Smooth muscle cell of the brain vasculature (primary cell): ENCODE data around the gene LRP5.

Experiments
- DNase-seq: peaks from one replicate; pipeline ENCODE4 v3.0.0-alpha.2; 2012; ENCODE audit warnings: low read depth, low spot score

The LRP5 gene

DNA sequence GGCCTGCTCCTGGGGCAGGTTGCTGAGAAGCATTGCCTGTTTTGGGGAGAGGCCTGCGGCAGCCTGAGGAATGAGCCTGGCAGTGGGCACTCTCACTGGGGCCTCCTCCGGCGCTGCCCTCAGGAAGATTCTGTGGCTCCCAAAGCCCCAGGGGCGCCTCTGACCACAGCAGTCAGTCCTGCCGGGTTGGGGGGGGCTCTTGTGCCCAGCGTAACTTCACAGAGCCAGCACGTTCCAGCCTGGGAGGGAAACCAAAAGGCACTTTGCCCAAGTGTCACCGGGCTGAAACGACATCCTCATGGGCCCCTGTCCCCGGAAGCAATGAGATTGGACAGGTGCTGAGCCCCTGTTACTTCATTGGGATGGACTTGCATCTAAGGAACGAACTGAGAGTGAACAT is 4.3 kb upstream of the LRP5 start:
- DNase-seq = no peak

DNA sequence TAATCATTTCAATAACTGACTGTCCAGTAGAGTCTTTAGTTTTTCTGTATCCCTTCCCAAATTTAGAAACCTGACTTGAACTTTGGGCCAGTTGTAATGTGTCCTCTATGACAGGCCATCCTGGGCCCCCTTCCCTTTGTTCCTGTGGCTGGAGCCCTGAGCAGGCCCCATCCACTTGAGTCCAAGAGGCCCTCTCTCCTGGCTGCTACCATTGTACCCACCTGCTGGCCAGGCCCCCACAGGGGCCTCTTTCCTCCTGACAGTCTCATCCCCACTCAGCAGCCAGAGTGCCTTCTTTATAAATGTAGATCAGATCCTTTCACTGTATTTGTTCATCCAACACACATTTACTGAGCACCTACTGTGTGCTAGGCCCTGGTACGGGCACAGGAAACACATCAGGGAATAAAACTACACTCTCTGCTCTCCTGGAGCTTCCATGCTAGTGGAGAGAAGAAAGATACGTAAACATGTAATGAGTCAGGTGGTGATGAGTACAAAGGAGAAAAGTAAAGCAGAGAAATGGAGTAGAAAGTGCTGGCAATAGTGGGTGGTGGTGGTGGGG is 2.7 kb upstream of the LRP5 start:
- no peak for DNase-seq

DNA sequence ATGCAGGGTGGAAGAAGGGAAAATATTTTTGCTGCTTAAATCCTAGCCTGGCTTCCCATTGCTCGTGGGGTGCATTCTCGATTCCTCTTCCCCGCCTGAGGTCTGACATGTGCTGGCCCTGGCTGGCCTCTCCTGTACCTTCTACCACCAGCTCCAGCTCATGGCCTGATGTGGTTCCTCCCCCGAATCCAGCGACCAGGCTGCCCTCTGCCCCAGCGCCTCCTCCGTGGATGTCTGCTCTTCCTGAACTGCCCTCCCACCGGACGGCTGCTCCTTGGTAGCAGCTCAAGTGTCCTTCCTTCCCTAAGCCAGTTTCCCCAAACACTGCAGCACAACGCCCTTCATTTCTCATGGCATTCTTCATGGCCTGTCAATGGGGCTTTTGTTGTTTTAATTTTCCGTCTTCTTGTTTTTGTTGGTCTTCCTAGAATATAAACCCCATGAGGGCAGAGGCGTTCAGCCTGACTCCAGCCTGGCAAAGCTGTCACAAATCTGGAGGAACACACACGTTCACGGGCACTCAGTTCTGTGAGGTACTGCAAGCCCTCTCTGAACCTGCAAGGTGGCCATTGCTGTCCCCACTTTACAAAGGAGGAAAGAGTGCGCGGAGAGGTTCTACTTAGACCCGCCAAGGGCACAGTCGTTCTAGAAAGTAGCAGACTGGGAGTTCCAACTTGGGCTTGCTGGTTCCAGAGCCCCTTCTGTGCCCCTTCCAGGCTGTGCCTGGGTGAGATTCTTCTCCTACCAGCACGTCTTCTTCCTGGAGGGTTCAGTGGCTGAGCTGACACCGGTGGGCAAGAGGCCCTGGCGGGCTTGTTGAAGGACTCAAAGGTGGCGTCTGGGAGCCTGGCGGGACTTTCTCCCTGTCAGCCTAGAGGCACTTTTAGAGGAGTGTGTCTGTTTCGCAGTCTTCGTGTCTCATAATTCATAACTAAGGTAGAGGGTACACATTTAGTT is 953 bp upstream of the LRP5 start:
- DNase-seq = no peak

DNA sequence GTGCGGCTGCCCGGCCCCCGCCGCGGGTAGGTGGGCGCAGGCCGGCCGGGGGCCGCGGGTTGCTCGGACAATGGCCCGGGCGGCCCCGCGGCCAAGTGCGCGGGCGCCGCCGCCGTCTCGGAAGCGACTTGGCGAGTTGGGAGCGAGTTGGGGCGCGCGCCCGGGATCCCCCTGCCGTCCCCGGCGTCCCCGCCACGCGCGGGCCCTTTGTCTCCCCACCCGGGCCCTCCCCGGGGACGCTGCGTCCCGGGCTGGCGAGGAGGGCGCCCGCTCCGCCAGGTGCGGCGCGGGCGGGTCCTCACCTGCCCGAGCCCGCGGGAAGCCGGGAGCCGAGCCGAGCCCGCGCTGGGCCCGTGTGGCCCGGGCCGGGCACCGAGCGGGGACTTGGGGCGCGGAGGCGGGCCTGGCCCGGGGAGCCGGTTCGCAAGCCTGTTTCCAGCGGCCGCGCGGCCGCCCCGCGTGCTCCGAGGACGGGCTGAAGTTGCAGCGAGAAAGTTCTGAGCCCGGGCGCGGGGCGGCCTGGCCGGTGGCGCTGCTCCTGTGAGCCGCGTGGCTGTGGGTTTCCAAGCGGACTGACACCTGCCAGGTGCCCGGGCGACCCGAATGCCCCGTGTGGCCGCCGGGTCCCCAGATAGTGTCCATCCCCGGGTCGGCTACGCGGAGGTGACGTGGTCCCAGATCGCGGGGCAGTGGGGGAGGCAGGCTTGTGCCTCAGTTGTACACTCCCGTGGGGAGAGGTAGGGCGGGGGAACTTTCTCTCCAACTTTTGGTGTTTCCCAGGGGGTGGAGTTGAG is 586 bp downstream of the LRP5 start:
- DNase-seq = no peak

DNA sequence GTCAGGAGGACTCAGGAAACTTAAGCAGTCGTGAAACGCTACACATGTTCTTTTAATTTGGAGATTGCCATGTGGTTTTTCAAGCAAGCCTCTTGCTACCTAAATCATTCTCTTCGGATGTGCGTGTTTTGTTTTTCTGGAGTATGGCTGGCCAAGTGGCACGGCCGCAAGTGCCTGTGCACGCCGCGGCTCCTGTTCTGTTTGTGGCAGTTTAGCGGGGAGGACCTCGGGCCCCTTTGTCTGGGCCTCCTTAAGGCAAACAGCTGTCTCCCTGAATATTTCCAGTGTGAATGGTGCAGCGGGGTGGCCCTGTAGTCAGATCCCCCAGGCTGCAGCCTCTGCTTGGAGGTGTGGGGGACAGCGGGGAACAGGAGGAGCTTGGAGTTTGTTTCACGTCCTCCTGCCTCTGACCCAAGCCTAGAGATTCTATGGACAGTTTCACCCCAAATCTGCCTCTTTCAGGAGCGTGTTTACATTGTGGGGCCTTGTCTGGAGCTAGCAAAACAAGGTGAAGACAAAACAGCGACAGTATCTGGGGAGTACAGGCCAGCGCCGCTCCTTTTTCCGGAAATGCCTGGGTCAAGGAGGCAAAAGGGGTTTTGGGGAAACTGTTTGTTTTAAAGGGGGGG is 1.3 kb downstream of the LRP5 start:
- DNase-seq = no peak

DNA sequence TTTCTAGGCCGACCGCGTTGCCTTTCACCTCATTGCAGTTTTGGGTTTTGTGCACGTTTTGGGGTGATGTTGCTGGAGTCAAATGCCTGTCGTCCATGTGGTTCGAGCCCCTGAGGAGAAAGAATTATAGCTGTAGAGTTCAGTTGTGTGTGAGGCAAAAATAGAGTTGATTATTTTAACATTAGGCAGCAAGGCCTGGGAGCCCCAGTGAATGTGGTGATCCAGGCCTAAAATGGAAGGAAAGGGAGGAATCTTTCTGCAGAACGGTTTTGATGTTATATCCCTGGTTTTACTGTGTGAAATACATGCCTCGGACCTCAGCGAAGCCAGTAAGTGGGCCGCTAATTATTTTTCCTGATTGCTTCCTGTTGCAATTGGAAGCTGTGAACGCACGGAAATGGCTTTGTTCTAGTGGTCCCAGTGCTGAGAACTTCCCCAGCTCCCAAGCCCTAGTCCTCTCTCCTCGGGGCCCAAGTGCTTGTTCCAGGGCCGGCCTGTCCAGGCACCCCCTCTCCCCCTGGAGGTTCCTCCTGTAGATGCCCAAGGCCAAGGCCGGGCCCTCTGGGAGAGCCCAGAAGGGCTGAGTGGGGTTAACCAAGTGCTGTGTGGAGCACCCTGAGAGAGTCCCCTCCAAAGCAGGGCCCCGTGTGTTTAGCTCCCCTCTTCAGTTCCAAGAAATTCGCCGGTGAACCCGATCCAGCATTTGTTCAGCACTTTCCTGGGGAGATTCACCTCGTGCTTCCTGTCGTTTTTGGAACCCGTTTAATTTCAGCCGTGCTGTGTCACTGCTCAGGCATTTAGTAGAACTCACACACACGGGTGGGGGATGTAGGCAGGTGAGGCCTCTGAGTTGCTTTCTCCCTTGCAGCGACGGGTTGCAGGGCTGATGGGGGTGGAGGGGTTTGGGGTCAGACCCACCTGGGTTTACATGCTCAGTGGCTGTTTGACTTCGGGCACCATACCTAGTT is 2.1 kb downstream of the LRP5 start:
- DNase-seq = no peak

DNA sequence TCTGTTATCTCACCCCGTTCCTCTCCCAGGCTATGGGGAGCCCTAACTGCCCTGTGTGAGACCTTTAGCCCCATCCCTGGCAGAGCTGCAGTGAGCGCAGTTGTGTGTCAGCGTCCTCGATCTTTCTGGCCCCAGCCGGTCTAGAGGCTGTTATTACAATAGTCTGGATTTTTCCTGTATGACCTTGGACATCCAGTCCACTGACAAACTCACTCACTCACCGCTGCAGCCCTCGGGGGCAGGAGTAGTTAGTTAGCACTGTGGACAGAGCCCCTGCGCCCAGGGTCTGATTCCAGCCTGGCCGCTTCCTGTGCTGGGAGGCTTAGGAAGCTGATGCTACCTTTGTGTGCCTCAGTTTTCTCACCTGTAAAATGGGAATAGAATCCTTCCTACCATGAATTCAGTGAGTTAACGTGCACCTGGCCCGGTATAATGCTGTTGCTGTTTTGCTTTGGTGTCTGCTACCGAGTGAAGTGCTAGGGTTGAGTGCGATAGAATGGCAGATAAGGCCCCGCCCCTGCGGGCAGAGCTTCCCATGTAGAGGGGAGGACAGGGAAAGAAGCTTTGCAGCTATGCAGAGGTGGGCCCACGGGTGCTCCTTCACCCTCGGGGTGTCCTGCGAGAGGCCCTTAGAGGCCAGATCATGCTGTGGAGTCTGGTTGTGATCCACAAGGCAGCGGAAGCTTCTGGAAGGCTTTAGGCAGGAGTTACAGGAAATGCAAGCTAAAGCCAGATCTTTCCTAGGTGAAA is 3.0 kb downstream of the LRP5 start:
- DNase-seq = no peak

DNA sequence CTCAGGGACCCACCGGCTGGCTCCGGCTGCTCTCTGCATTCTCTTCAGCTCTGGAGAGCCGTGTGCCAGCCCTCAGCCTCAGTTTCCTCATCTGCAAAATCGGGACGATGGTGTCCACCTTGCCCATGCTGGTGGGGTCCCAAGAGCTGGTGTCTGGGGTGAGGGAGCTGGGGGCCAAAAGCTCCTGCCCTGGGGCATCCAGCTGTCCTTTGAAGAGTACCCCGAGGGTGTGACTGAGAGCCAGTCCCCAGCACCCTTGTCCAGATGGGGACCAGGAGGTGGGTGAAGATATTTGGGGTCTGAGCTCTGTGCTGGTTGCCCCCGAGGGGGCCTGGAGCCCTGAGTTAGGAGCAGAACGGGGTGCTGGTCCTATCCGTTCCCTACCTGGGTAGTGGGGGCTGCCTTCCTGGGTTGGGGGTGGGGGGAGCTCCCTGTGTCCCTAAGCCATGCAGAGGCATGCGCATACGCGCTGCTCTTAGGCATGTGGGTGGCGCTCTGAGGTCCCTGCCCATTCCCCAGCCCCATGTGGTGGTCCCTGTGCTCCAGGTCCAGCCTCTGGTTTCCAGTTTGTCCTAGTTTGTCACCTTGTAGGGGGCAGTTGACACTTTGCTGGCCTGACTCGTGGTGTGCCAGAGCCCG is 4.9 kb downstream of the LRP5 start:
- DNase-seq = no peak

DNA sequence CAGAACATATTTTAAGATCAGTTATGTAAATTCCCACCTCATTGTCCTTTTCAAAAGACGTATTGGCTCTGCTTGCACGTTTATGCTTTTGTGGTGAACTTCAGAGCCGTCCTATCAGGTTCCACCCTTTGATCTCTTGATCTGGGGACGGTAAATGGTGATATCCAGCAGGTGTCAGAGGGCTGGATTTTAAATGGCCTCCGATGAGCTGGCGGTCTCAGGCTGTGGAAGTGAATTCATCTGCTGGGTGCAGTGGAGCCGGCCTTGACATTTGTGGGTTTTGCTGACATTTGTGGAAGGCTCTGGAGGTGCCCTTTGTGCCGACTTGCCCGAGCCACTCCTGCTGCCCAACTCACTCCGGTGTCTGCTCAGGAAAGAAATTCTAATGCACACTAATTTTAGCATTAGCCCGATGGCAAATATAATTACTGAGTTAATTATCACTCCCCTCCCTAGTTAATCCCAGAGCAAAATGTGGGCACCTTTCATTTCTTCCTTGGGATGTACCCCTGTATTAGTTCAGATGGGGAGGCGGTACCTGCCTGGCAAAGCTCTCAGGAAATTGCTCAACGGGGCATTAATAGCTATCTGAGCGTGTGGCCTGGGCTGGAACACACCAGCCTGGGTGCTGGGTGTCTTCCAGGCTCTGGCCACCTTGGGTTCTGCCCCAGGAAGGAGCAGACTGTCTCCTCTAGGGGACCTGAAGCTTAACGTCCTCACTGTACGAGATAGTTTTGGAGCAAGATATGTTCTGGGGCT is 9.1 kb downstream of the LRP5 start:
- DNase-seq = no peak

DNA sequence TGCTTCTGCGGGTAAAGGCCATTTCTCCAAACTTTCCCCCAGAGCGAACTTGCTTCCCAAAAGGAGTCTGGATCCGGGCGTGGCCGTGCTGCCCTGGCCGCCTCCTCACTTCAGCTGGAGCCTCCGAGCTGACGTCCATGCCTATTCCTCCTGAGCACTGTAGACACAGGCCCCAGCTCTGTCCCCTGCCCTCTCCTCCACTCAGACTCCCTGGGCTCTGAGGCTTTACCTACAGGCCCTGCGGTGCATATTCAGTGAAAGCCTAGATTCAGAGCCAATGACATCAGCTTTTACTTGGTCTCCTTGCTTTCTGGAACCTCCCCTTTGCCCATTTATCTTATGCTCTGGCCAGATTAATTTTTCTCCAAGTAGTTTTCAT is 9.7 kb downstream of the LRP5 start:
- DNase-seq = no peak

DNA sequence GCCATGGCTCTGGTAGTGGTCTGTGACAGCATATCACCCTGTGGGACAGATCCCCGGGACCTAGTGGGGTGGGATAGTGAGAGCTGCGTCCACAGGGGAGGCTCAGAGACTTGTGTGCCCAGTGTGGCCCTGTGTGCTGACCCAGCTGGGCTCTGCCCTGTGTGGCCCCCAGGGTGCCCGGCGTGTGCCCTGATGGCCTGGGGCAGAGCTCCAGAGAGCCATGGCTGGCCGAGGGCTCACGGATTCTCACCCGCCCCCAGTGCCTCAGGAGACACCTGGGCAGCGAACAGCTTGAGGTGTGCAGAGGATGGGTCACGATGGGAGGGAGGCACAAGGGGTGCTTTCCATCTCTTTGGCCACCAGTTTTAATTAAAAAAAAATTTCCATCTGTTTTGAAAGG is 11.8 kb downstream of the LRP5 start:
- DNase-seq = no peak

DNA sequence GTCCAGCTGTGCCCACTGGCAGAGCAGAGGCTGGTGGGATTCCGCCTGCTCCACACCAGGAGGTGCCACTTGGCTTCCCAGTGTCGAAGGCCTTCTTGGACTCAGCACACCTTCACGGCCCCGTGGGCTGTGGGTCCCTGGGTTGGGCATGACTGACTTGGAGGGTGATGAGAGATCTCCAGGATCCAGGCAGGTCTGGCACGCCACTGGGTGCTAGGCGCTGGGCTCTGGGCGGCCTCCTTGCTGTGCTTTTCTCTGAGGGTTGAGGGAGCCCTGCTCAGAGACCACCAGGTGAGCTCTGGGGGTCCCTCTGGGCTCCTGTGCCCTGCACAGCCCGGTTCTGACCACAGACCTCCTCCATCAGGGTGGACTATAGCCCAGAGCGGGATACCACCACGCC is 12.3 kb downstream of the LRP5 start:
- DNase-seq = no peak

DNA sequence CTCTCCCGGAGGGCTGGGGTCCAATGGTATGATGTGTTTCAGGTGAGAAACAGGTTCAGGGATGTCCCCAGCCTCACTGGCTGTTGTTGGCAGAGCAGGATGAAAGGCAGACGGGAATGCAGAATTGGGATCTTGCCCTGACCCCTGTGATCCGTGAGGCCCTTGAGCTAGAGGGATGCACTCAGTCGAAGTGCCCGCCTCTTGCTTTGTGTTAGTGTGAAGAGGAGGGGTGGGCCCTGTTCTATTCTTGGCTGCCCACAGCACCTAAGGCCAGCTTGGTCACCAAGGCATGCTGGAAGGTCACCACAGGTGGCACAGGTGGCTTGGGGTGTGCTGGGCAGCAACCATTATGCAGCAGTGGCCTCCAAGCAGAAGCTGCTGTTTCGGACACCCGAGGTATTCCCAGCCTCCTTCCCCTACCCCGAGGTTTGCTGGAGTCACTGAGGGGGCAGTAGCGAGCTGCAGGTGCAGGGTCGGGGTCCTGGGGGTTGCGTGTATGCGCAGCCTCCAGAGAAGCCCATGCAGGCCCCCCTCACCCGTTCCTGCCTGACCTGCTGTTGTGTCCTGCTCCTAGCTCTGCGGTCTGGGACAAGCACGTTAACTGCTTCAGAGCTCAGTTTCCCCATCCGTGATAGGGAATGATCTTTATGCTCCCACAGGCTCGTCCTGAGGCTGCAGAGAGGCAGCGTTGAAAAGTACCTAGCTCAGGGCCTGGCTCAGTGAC is 13.0 kb downstream of the LRP5 start:
- DNase-seq = no peak

DNA sequence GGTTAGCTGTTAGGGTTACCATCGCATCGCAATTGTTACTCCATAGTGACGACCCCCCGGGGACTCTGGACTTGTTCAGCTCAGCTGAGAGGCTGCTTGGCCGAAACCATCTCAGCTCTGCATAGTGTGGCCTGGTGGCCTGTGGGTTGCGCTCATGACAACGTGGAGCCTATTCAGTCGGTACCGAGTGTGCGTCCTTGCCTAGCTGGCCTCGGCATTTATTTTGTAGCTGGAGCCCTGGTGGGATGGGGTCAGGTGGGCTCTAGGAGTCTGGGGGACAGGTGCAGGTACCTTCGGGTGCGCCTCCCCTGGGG is 13.5 kb downstream of the LRP5 start:
- DNase-seq = no peak

DNA sequence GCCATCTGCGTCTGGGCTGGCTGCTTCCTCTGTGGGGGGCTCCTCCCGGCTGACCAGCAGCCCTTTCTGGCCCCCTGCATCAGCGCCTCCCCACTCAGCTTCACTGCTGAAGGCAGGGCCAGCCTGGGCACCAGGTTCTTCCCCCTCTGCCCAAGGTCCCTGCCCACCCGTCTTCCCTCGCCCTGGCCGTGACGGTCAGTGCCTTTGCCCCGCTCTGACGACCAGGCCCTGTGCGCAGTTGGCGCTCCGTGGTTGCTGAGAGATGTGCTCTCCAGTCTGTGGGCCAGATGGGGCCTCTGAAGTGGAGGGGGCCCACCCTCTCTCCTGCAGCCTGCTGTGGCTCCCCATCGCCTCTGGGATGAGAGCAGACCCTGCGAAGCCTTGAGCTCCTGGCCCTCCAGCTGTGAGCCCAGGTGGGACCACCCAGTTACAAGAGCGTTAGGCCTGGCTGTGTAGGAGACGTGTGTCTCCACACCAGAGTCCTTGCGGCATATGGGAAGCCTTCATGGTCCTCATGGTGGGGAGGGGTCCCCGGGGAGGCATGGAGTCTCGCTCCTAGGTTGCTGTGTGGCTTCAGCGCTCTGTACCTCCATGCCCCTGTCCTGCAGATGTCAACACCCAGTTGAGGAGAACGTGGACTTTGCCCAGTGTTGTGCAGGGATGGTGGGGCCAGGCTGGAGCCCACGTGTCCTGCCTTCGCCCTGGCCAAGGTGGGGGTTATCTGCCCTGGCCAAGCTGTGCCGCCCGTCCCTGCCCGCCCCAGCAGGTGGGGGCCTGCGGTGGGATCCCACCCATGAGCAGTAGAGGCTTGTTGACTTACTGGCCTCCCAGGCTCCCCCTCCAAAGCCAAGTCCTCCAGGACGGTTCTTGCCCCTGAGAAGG is 14.2 kb downstream of the LRP5 start:
- DNase-seq = no peak

DNA sequence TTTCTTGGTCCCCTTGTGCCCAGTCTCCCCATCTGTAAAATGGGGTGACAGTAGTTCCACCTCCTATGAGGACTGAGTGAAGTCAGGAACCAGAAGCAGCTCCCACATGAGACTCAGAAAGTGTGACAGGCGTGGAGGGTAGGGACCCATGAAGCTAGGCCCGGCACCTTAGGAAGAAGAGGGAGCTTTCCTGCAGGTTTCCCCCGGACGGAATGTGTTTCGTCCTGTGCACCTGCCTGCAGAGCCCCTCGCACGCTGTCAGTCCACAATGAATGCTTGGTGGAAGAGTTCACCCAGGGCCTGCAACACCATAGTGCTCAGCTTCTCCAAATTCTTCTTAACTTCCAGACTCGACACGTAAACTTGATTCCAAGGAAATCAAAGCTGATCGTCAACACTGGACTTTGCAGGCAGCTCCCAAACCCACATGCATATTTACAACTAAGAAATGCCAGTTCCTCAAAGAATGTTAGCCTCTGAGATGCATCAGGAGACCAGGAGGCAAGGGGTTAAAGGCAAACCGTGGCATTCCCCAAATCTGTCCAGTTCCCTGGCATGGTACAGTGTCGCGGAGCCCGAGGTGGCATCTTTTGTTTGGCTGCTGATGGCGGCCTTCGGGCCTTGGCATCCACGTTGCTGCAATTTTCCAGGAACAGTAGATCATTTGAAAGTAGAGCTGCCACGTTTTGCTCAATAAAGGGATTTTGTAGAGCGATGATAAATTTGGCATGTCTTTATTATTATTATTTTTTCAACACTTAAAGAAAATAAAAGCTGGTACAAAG is 15.4 kb downstream of the LRP5 start:
- no peak for DNase-seq
